ENCODE measurements around the gene RNASEL. TPM values are rescaled to one million over a fixed set of nuclear protein-coding genes. Genes with fewer than 3 reads are reported as not detected.

RNASEL gene
- total and polyA plus RNA-seq, 2 donors (not counting 1 experiment from before 2014, with no cell fraction given) = 6.9 to 18.1 TPM

- CTCF ChIA-PET = interaction anchor here (1.1 to 24.5 kb wide), 8 partner anchors 8 to 183 kb away, joined by 3 to 989 read pairs (median 6); partner anchors contain the start of genes NPL and RNASEL
- H4K20me1 ChIP-seq (ENCODE audit: control insufficient read depth, insufficient read depth, low read length, poor library complexity, severe bottlenecking) = no peaks in the 10 kb centered on the region
- Mint-ChIP-seq H3K27me3 (no peaks in the 10 kb centered on the region), H3K4me1 (peaks cover 3% of the 10 kb centered on the region), H3K27ac (peak overlapping the region; percentile 83), H3K4me3 (no peak overlapping the region), H3K9me3 (ENCODE audit: insufficient read depth) (no peaks in the 10 kb centered on the region)
- H3K9me3 ChIP-seq (ENCODE audit: control extremely low read depth in 1 of 3, control insufficient read depth in 2 of 3, insufficient read depth in 1 of 3, low read length in 2 of 3) = no peaks in the 10 kb centered on the region
- no peak for TF ChIP-seq EZH2 (IDR thresholded peaks at IDR 0.05; ENCODE audit: borderline replicate concordance, insufficient read depth, low read depth, low read length, poor library complexity, severe bottlenecking)
- no peak for TF ChIP-seq CTCF (IDR thresholded peaks at IDR 0.05)
- WGBS (ENCODE audit: insufficient coverage) = 77% methylated on average over 8 of the region's 10 CpGs
- no peak for DNase-seq
- H3K27ac ChIP-seq (ENCODE audit: low read length in 2 of 2) = no peak overlapping the region
- no peaks in the 10 kb centered on the region for H3K36me3 ChIP-seq (replicated peaks in 1 of 2; ENCODE audit: control extremely low read depth in 1 of 2, control insufficient read depth in 1 of 2, extremely low read depth in 1 of 2, insufficient read depth in 2 of 2, low read length in 1 of 2)
- no peak for ATAC-seq (ENCODE audit: low read depth)
- H3K9ac ChIP-seq (ENCODE audit: low read length) = no peak overlapping the region
- intact Hi-C loops (cut with micrococcal nuclease) = loop anchor here (2.0 to 5.0 kb wide), 3 partner anchors 211 to 1034 kb away; partner anchors contain the start of genes GLUL and LAMC1
- POLR2A ChIA-PET = interaction anchor here (0.6 to 2.1 kb wide), 4 partner anchors 12 to 179 kb away, joined by 3 to 10 read pairs (median 4); no protein-coding TSS in a partner anchor
- peak overlapping the region; percentile 94 for H3K4me2 ChIP-seq (replicated peaks; ENCODE audit: low read depth, low read length, poor library complexity, severe bottlenecking)
- H3K4me3 ChIP-seq (ENCODE audit: control extremely low read depth in 1 of 5, extremely low read depth in 1 of 5, insufficient read depth in 1 of 5, low read depth in 2 of 5, low read length in 4 of 5) = peak overlapping the region in 2 of 5 experiments; percentile 54 to 67
- H3K27me3 ChIP-seq (replicated peaks in 1 of 4; ENCODE audit: control extremely low read depth in 1 of 4, control insufficient read depth in 3 of 4, insufficient read depth in 4 of 4, low read length in 3 of 4) = peaks cover 0 to 7% (median 0%) of the 10 kb centered on the region in 4 experiments
- H3K4me1 ChIP-seq (ENCODE audit: control insufficient read depth in 2 of 2, insufficient read depth in 2 of 2, low read length in 2 of 2) = peaks cover 26 to 29% of the 10 kb centered on the region in 2 donors
- no peaks in the 10 kb centered on the region for H3K79me2 ChIP-seq (ENCODE audit: control insufficient read depth, insufficient read depth, low read length)
- peak overlapping the region; percentile 80 for H2AFZ ChIP-seq (ENCODE audit: insufficient read depth, low read depth, low read length, poor library complexity, severe bottlenecking)
Measured at GRCh38 chr1:182602935-182603645, 14.0 kb upstream of the RNASEL start.

- Histone ChIP-seq H4K20me1 (ENCODE audit: control insufficient read depth, insufficient read depth, low read length, poor library complexity, severe bottlenecking) (no peaks in the 10 kb centered on the region), H3K27ac (ENCODE audit: low read length in 2 of 2) (no peak overlapping the region), H3K36me3 (replicated peaks in 1 of 2; ENCODE audit: control extremely low read depth in 1 of 2, control insufficient read depth in 1 of 2, extremely low read depth in 1 of 2, insufficient read depth in 2 of 2, low read length in 1 of 2) (no peaks in the 10 kb centered on the region), H3K9ac (ENCODE audit: low read length) (no peak overlapping the region), H3K4me1 (ENCODE audit: control insufficient read depth in 2 of 2, insufficient read depth in 2 of 2, low read length in 2 of 2) (peaks cover 19 to 22% of the 10 kb centered on the region in 2 donors), H3K4me3 (ENCODE audit: control extremely low read depth in 1 of 5, extremely low read depth in 1 of 5, insufficient read depth in 1 of 5, low read depth in 2 of 5, low read length in 4 of 5) (no peak overlapping the region), H3K79me2 (ENCODE audit: control insufficient read depth, insufficient read depth, low read length) (no peaks in the 10 kb centered on the region), H3K4me2 (replicated peaks; ENCODE audit: low read depth, low read length, poor library complexity, severe bottlenecking) (no peak overlapping the region), H3K9me3 (ENCODE audit: control extremely low read depth in 1 of 3, control insufficient read depth in 2 of 3, insufficient read depth in 1 of 3, low read length in 2 of 3) (no peaks in the 10 kb centered on the region), H2AFZ (ENCODE audit: insufficient read depth, low read depth, low read length, poor library complexity, severe bottlenecking) (no peak overlapping the region), H3K27me3 (replicated peaks in 1 of 4; ENCODE audit: control extremely low read depth in 1 of 4, control insufficient read depth in 3 of 4, insufficient read depth in 4 of 4, low read length in 3 of 4) (peaks cover 0 to 7% (median 0%) of the 10 kb centered on the region in 4 experiments)
- CTCF ChIA-PET = interaction anchor here (0.6 to 24.5 kb wide), 18 partner anchors 9 to 228 kb away, joined by 3 to 989 read pairs (median 4); partner anchors contain the start of genes NPL and RNASEL
- Mint-ChIP-seq H3K27me3 (no peaks in the 10 kb centered on the region), H3K4me3 (no peak overlapping the region), H3K9me3 (ENCODE audit: insufficient read depth) (no peaks in the 10 kb centered on the region), H3K4me1 (no peaks in the 10 kb centered on the region), H3K27ac (no peak overlapping the region)
- TF ChIP-seq EZH2 (IDR thresholded peaks at IDR 0.05; ENCODE audit: borderline replicate concordance, insufficient read depth, low read depth, low read length, poor library complexity, severe bottlenecking) (no peak), CTCF (IDR thresholded peaks at IDR 0.05) (no peak)
- 93% methylated on average over 1 of the region's 4 CpGs for WGBS (ENCODE audit: insufficient coverage)
- intact Hi-C loops (cut with micrococcal nuclease) = loop anchor here (1.0 to 5.0 kb wide), 4 partner anchors 182 to 1035 kb away; partner anchors contain the start of genes GLUL and LAMC1
- ATAC-seq (ENCODE audit: low read depth) (no peak), DNase-seq (no peak)
- POLR2A ChIA-PET = interaction anchor here (1.7 kb wide), 2 partner anchors 181 to 183 kb away, joined by 4 to 6 read pairs; no protein-coding TSS in a partner anchor
Measured at GRCh38 chr1:182601913-182602312, 12.9 kb upstream of the RNASEL start.

Data from B cell (primary cell).